ENCODE measurements around the gene TMF1.

The TMF1 gene

DNA sequence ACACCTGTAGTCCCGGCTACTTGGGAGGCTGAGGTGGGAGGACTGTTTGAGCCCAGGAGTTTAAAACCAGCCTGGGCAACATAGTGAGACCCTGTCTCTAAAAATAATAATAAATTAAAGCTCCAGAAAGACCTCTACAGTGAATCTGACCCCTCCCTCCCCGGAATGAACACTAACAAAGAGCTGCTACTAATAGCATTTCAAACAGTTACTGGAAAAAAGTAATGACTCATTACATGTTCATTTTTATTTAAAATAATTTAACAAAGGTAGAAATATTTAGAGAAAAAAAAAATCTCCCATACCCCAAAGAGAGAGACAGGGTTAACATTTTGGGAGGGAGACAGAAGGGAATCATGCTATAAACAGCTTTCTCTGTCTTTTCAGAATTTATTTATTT lies 30.2 kb upstream of the TMF1 start:
- ATAC-seq: no peak
- TF ChIP-seq RARB (CRISPR knock-in tag; IDR thresholded peaks at IDR 0.05): no peak
- TF ChIP-seq ZNF70 (CRISPR knock-in tag; IDR thresholded peaks at IDR 0.05): no peak
- TF ChIP-seq CSDC2 (CRISPR knock-in tag; IDR thresholded peaks at IDR 0.05): no peak
- TF ChIP-seq, protein P1, sequence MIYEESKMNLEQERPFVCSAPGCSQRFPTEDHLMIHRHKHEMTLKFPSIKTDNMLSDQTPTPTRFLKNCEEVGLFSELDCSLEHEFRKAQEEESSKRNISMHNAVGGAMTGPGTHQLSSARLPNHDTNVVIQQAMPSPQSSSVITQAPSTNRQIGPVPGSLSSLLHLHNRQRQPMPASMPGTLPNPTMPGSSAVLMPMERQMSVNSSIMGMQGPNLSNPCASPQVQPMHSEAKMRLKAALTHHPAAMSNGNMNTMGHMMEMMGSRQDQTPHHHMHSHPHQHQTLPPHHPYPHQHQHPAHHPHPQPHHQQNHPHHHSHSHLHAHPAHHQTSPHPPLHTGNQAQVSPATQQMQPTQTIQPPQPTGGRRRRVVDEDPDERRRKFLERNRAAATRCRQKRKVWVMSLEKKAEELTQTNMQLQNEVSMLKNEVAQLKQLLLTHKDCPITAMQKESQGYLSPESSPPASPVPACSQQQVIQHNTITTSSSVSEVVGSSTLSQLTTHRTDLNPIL (CRISPR knock-in tag; IDR thresholded peaks at IDR 0.05; ENCODE audit: low read depth): no peak

DNA sequence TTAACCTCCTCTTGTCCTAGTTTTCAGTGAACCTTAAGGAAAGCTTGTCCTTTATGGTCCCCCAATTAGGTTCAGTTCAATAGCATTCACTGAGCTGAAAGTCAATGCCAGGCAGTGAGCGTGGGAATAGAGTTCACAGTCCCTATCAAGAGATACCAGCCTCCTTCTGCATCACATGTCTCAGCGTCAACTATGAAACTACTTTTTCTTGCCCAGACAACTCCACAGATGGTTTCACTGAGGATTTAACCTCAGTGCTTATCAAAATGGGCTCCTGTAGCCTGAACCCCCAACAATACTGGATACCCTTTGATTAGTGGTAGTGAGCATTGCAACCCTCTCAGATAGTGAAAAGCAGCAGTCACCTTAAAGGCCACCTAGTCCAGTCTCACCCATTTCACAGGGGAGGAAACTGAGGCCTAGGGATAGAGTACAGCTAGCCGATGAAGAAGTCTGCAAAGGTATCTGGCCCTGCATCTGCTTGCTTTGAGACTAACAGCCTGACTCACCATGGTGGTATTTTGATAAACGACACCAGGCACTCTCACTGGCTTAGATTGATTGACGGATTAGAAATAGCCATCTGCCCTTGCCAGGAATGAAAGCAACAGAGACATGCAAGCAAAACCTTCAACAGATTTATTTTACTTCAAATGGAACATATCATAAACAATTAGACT lies 29.6 kb upstream of the TMF1 start:
- TF ChIP-seq ZNF8 (CRISPR knock-in tag; IDR thresholded peaks at IDR 0.05) (no peak), TCF4 (CRISPR knock-in tag; IDR thresholded peaks at IDR 0.05; ENCODE audit: borderline replicate concordance) (no peak), ZFP30 (CRISPR knock-in tag; IDR thresholded peaks at IDR 0.05) (no peak), TOX (CRISPR knock-in tag; IDR thresholded peaks at IDR 0.05; ENCODE audit: borderline replicate concordance) (no peak), ZFP3 (CRISPR knock-in tag; IDR thresholded peaks at IDR 0.05) (peak; percentile 76; the same call in 1 of the 2 replicates), POU6F1 (CRISPR knock-in tag; IDR thresholded peaks at IDR 0.05; ENCODE audit: borderline replicate concordance, low read depth) (0 out of 2 replicates have a peak, but pooled peaks have one; percentile 54), ZNF70 (CRISPR knock-in tag; IDR thresholded peaks at IDR 0.05) (no peak), ISL1 (CRISPR knock-in tag; IDR thresholded peaks at IDR 0.05) (peak; percentile 71), GLIS3 (CRISPR knock-in tag; IDR thresholded peaks at IDR 0.05) (no peak)
- TF ChIP-seq, protein P2, sequence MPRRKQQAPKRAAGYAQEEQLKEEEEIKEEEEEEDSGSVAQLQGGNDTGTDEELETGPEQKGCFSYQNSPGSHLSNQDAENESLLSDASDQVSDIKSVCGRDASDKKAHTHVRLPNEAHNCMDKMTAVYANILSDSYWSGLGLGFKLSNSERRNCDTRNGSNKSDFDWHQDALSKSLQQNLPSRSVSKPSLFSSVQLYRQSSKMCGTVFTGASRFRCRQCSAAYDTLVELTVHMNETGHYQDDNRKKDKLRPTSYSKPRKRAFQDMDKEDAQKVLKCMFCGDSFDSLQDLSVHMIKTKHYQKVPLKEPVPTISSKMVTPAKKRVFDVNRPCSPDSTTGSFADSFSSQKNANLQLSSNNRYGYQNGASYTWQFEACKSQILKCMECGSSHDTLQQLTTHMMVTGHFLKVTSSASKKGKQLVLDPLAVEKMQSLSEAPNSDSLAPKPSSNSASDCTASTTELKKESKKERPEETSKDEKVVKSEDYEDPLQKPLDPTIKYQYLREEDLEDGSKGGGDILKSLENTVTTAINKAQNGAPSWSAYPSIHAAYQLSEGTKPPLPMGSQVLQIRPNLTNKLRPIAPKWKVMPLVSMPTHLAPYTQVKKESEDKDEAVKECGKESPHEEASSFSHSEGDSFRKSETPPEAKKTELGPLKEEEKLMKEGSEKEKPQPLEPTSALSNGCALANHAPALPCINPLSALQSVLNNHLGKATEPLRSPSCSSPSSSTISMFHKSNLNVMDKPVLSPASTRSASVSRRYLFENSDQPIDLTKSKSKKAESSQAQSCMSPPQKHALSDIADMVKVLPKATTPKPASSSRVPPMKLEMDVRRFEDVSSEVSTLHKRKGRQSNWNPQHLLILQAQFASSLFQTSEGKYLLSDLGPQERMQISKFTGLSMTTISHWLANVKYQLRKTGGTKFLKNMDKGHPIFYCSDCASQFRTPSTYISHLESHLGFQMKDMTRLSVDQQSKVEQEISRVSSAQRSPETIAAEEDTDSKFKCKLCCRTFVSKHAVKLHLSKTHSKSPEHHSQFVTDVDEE (CRISPR knock-in tag; IDR thresholded peaks at IDR 0.05): peak; percentile 82
- TF ChIP-seq, protein P1 (CRISPR knock-in tag; IDR thresholded peaks at IDR 0.05; ENCODE audit: low read depth): peak; percentile 41; the same call in 1 of the 2 replicates
- no peak for ATAC-seq

DNA sequence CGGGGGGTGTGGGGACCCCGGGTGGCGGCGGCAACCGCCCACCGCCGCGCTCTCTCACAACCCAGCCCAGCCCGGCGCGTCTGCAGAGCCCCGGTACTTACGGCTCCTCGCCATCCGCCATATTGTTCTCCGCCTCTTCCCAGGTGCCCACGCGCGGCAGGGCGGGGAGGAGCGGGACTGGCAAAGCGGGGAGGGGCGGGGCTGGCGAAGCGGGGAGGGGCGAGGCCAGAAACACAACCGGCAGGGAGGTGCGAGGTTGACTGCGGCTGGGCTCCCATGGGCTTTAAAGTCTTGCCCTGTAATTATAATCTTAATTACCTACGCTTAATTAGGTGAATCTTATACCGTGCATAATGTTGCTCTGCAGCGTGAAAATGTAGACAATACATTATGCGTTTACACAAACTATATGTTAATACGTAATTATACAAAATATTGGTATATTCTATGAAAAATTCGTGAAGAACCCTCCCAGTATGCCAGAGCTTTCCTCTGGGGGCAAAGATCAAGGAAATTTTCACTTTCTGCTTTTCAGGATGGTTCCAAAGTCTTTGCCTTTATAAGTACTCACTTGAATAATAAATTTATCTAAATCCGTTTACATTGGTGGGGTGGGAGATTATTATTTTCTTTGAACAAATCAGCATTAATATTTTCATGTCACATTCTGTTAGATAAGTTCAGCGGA lies 28.2 kb upstream of the TMF1 start, which contains the start of gene UBA3:
TSS of gene UBA3 (minus strand) at position 133 of the 688 bp plus-strand sequence. CDS start at position 121, 12 bp downstream.
- TF ChIP-seq SNAI2 (CRISPR knock-in tag; IDR thresholded peaks at IDR 0.05) (no peak), OSR1 (CRISPR knock-in tag; IDR thresholded peaks at IDR 0.05) (no peak), TOX (CRISPR knock-in tag; IDR thresholded peaks at IDR 0.05; ENCODE audit: borderline replicate concordance) (no peak), GLIS3 (CRISPR knock-in tag; IDR thresholded peaks at IDR 0.05) (no peak), ZNF8 (CRISPR knock-in tag; IDR thresholded peaks at IDR 0.05) (no peak), BACH2 (CRISPR knock-in tag; IDR thresholded peaks at IDR 0.05; ENCODE audit: borderline replicate concordance) (no peak), RARB (CRISPR knock-in tag; IDR thresholded peaks at IDR 0.05) (no peak), ZNF565 (CRISPR knock-in tag; conservative IDR thresholded peaks at IDR 0.05; ENCODE audit: low read depth) (no peak), ISL1 (CRISPR knock-in tag; IDR thresholded peaks at IDR 0.05) (no peak), ZFP30 (CRISPR knock-in tag; IDR thresholded peaks at IDR 0.05) (no peak), ARNTL (CRISPR knock-in tag; IDR thresholded peaks at IDR 0.05; ENCODE audit: borderline replicate concordance, low read depth) (no peak)
- TF ChIP-seq, protein P3, sequence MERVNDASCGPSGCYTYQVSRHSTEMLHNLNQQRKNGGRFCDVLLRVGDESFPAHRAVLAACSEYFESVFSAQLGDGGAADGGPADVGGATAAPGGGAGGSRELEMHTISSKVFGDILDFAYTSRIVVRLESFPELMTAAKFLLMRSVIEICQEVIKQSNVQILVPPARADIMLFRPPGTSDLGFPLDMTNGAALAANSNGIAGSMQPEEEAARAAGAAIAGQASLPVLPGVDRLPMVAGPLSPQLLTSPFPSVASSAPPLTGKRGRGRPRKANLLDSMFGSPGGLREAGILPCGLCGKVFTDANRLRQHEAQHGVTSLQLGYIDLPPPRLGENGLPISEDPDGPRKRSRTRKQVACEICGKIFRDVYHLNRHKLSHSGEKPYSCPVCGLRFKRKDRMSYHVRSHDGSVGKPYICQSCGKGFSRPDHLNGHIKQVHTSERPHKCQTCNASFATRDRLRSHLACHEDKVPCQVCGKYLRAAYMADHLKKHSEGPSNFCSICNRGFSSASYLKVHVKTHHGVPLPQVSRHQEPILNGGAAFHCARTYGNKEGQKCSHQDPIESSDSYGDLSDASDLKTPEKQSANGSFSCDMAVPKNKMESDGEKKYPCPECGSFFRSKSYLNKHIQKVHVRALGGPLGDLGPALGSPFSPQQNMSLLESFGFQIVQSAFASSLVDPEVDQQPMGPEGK (CRISPR knock-in tag; IDR thresholded peaks at IDR 0.05; ENCODE audit: borderline replicate concordance): no peak
- peak; percentile 79 for ATAC-seq

Data from SK-N-SH treated with all-trans-retinoic acid at 6 μM for 48 hours (cell line).